ENCODE measurements around the gene USH1G.
"Not testable (repeated sequence)": the region's sequence is repeated elsewhere in the genome, so short reads cannot be mapped to it uniquely, and the experiment has no call there.

Gene USH1G

DNA sequence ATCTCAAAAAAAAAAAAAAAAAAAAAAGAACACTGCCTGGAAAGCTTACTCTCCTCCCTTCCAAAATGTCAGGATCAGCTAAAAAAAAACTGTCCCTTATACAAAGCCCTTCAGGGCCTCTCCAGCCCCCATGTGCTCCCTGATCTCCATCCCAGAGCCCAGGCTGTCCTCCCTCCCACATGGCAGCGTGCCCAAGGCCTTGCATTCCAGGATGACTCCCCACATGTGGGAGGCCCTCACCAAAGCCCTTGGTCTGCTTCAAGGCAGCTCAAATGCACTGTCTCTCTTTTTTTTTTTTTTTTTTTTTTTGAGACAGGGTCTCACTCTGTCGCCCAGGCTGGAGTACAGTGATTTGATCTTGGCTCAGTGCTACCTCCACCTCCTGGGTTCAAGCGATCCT, 52.5 kb downstream of the USH1G start:
- Histone ChIP-seq H3K27ac (replicated peaks) (no peak overlapping the region), H3K4me3 (replicated peaks; ENCODE audit: insufficient read depth, low read length) (no peak overlapping the region), H3K27me3 (ENCODE audit: insufficient read depth, poor library complexity, severe bottlenecking) (no peaks in the 10 kb centered on the region)
- no peak for DNase-seq (ENCODE audit: low read depth in 1 of 2, low spot score in 1 of 2)
- TF ChIP-seq, protein P1, sequence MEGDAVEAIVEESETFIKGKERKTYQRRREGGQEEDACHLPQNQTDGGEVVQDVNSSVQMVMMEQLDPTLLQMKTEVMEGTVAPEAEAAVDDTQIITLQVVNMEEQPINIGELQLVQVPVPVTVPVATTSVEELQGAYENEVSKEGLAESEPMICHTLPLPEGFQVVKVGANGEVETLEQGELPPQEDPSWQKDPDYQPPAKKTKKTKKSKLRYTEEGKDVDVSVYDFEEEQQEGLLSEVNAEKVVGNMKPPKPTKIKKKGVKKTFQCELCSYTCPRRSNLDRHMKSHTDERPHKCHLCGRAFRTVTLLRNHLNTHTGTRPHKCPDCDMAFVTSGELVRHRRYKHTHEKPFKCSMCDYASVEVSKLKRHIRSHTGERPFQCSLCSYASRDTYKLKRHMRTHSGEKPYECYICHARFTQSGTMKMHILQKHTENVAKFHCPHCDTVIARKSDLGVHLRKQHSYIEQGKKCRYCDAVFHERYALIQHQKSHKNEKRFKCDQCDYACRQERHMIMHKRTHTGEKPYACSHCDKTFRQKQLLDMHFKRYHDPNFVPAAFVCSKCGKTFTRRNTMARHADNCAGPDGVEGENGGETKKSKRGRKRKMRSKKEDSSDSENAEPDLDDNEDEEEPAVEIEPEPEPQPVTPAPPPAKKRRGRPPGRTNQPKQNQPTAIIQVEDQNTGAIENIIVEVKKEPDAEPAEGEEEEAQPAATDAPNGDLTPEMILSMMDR (IDR thresholded peaks at IDR 0.05; ENCODE audit: insufficient read depth, low read length), result no peak
- TF ChIP-seq POLR2AphosphoS5 (IDR thresholded peaks at IDR 0.05; ENCODE audit: low read depth) (no peak), SPI1 (IDR thresholded peaks at IDR 0.05; ENCODE audit: borderline replicate concordance, low read depth) (no peak), GABPA (IDR thresholded peaks at IDR 0.05; ENCODE audit: low read depth) (no peak)
- TF ChIP-seq, protein P2, sequence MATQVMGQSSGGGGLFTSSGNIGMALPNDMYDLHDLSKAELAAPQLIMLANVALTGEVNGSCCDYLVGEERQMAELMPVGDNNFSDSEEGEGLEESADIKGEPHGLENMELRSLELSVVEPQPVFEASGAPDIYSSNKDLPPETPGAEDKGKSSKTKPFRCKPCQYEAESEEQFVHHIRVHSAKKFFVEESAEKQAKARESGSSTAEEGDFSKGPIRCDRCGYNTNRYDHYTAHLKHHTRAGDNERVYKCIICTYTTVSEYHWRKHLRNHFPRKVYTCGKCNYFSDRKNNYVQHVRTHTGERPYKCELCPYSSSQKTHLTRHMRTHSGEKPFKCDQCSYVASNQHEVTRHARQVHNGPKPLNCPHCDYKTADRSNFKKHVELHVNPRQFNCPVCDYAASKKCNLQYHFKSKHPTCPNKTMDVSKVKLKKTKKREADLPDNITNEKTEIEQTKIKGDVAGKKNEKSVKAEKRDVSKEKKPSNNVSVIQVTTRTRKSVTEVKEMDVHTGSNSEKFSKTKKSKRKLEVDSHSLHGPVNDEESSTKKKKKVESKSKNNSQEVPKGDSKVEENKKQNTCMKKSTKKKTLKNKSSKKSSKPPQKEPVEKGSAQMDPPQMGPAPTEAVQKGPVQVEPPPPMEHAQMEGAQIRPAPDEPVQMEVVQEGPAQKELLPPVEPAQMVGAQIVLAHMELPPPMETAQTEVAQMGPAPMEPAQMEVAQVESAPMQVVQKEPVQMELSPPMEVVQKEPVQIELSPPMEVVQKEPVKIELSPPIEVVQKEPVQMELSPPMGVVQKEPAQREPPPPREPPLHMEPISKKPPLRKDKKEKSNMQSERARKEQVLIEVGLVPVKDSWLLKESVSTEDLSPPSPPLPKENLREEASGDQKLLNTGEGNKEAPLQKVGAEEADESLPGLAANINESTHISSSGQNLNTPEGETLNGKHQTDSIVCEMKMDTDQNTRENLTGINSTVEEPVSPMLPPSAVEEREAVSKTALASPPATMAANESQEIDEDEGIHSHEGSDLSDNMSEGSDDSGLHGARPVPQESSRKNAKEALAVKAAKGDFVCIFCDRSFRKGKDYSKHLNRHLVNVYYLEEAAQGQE (IDR thresholded peaks at IDR 0.05; ENCODE audit: insufficient replicate concordance, low read depth), result no peak

DNA sequence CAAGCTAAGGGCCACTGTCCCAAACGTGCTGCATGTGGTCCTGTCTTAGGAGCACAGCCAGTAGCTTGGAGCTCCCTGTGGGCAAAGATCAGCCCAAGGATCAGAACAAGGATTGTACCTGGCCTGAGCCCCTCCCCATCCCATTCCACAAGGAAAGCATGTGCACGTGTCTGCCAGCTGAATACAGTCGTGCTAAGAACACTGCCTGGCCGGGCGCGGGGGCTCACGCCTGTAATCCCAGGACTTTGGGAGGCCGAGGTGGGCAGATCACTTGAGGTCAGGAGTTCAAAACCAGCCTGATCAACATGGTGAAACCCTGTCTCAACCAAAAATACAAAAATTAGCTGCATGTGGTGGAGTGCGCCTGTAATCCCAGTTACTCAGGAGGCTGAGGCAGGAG, 53.0 kb downstream of the USH1G start:
- not testable (repeated sequence) for H3K27ac ChIP-seq (replicated peaks); H3K4me3 ChIP-seq (replicated peaks; ENCODE audit: insufficient read depth, low read length); DNase-seq (ENCODE audit: low read depth in 1 of 2, low spot score in 1 of 2); H3K27me3 ChIP-seq (ENCODE audit: insufficient read depth, poor library complexity, severe bottlenecking)

DNA sequence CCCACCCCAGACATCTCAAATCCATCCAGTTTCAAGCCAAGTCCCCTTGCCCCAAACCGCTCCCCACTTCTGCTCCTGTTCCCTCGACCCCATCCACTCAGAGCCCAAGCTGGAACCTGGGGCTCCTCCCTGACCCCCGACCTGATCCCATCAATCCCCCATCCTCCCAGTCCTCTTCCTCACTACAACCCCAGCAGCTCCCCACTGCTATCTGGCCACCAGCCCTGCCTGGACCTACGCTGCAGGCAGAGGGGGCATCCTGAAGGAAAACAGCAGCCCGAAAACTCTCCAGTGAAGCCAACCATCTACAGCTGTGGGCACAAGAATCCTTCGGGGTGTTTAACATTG, 54.2 kb downstream of the USH1G start:
- H3K4me3 ChIP-seq (replicated peaks; ENCODE audit: insufficient read depth, low read length), result no peak overlapping the region
- H3K27ac ChIP-seq (replicated peaks), result no peak overlapping the region
- DNase-seq (ENCODE audit: low read depth in 1 of 2, low spot score in 1 of 2), result no peak
- no peak for TF ChIP-seq GABPA (IDR thresholded peaks at IDR 0.05; ENCODE audit: low read depth)
- TF ChIP-seq, protein P2 (IDR thresholded peaks at IDR 0.05; ENCODE audit: insufficient replicate concordance, low read depth), result no peak
- no peak for TF ChIP-seq SPI1 (IDR thresholded peaks at IDR 0.05; ENCODE audit: borderline replicate concordance, low read depth)
- TF ChIP-seq, protein P1 (IDR thresholded peaks at IDR 0.05; ENCODE audit: insufficient read depth, low read length), result no peak
- TF ChIP-seq POLR2AphosphoS5 (IDR thresholded peaks at IDR 0.05; ENCODE audit: low read depth), result no peak
- H3K27me3 ChIP-seq (ENCODE audit: insufficient read depth, poor library complexity, severe bottlenecking), result no peaks in the 10 kb centered on the region

DNA sequence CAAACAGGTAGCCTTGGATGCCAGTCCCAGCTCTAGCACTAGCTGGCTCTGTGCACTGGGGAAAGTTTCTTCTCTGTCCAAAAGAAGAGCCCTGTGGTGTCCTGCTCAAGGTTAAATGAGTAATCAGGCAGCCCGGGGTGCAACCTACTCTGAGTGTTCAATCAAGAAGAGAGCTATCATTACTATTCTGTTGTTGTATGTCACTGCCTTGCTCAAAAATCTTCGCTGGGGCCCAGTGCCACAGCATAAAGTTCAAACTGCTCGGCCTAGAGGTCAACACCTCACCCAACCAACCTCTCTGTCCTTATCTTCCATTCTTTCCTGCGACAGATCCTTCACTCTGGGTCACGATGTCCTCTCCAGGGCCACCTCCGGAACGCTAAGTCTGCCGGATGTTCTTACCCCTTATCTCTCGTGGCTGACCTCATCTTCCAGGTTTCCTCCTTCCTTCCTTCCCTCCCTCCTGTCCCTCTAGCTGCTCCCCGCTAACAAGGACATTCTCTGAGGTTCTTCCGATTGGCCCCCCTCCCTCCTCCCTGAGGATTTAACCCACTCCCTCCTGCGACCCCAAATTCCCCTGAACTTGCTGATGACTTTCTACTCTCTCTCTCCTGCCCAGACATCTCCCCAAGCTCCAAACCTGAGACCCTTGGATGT, 54.7 kb downstream of the USH1G start:
- H3K27me3 ChIP-seq (ENCODE audit: insufficient read depth, poor library complexity, severe bottlenecking), result no peaks in the 10 kb centered on the region
- H3K27ac ChIP-seq (replicated peaks), result no peak overlapping the region
- TF ChIP-seq, protein P1 (IDR thresholded peaks at IDR 0.05; ENCODE audit: insufficient read depth, low read length), result no peak
- TF ChIP-seq POLR2AphosphoS5 (IDR thresholded peaks at IDR 0.05; ENCODE audit: low read depth) (no peak), SPI1 (IDR thresholded peaks at IDR 0.05; ENCODE audit: borderline replicate concordance, low read depth) (no peak), GABPA (IDR thresholded peaks at IDR 0.05; ENCODE audit: low read depth) (no peak)
- TF ChIP-seq, protein P2 (IDR thresholded peaks at IDR 0.05; ENCODE audit: insufficient replicate concordance, low read depth), result no peak
- no peak overlapping the region for H3K4me3 ChIP-seq (replicated peaks; ENCODE audit: insufficient read depth, low read length)
- DNase-seq (ENCODE audit: low read depth in 1 of 2, low spot score in 1 of 2), result no peak
